ENCODE measurements around the gene ERBB2. TPM values are rescaled to one million over a fixed set of nuclear protein-coding genes. Genes with fewer than 3 reads are reported as not detected.

The ERBB2 gene
- total and polyA plus RNA-seq, 9 donors, result 80.4 to 171 (median 123) TPM

DNA sequence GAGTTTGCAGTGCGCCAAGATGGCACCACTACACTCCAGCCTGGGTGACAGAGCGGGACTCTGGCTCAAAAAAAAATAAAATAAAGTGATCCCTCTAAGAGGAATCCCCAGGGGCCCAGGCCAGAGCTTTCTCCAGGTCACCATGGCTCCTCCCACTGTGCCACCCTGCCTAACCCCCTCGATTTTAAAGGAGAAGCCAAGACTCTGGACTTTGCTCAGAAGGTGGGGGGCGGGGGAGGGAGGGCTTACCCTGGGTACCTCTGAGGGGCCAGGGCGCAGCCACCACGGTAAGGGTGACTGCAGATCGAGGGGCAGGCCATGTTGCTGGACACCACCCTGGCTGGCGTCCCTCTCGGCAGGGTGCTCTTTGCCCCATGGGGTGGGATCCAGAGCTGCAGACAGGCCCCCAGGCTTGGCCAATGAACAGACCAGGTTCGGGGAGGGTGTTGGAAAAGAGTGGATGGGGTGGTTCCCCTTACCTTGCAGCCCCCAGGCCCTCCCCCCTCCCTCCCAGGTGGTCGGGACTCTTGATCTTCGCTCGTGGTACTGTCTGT, 37.4 kb downstream of the ERBB2 start:
- WGBS (ENCODE audit: insufficient coverage), result 33% methylated on average over 10 of the region's 13 CpGs
- Histone ChIP-seq H3K4me1 (ENCODE audit: control insufficient read depth, insufficient read depth, low read length) (peaks cover 30% of the 10 kb centered on the region), H3K27ac (ENCODE audit: low read length) (no peak overlapping the region), H3K27me3 (ENCODE audit: control insufficient read depth, insufficient read depth, low read length) (peaks cover 72% of the 10 kb centered on the region), H3K4me3 (ENCODE audit: low read length) (no peak overlapping the region), H3K9me3 (replicated peaks; ENCODE audit: control insufficient read depth, low read depth, low read length) (no peaks in the 10 kb centered on the region), H3K36me3 (ENCODE audit: control insufficient read depth, insufficient read depth, low read length) (no peaks in the 10 kb centered on the region)
- DNase-seq, result no peak

DNA sequence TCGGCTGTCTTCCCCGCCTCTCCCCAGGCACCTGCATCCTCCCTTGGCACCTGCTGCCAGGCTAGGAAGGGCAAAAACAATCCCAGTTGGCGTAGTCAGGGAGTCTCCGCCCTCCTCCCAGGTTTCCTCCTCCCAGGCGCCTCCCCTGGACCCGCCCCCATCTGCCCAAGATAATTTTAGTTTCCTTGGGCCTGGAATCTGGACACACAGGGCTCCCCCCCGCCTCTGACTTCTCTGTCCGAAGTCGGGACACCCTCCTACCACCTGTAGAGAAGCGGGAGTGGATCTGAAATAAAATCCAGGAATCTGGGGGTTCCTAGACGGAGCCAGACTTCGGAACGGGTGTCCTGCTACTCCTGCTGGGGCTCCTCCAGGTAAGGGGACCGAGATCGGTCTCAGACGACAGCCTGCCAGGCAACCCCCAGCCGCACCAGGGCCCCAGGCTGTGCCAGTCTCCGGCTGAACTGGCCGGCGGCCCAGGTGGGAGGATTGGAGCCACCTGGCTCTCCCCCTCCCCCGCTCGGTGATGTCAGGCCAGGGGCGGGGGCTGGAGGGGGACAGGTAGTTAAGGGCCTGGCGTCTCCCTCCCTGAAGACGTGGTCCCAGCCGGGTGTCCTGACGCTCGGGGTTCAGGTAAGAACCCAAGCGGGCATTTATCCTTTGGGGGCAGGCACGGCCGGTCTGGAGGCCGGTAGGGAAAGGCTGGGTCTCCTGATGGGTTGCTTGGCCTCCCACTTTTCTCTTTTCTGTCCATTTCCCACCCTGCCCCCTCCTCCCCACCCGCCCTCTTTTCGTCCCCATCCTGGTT, 38.1 kb downstream of the ERBB2 start, which contains the start of gene GRB7:
Gene GRB7 (plus strand): TSS at position 179 of the 808 bp plus-strand sequence. CDS start 4,364 bp downstream, outside the sequence.
- H3K36me3 ChIP-seq (ENCODE audit: control insufficient read depth, insufficient read depth, low read length), result no peaks in the 10 kb centered on the region
- H3K4me1 ChIP-seq (ENCODE audit: control insufficient read depth, insufficient read depth, low read length), result peaks cover 30% of the 10 kb centered on the region
- no peak within 1 kb of the TSS for H3K27ac ChIP-seq (ENCODE audit: low read length)
- H3K27me3 ChIP-seq (ENCODE audit: control insufficient read depth, insufficient read depth, low read length), result peaks cover 79% of the 10 kb centered on the region
- 4% methylated on average over 18 of the region's 34 CpGs for WGBS (ENCODE audit: insufficient coverage)
- H3K4me3 ChIP-seq (ENCODE audit: low read length), result no peak within 1 kb of the TSS
- no peaks in the 10 kb centered on the region for H3K9me3 ChIP-seq (replicated peaks; ENCODE audit: control insufficient read depth, low read depth, low read length)
- no peak for DNase-seq

DNA sequence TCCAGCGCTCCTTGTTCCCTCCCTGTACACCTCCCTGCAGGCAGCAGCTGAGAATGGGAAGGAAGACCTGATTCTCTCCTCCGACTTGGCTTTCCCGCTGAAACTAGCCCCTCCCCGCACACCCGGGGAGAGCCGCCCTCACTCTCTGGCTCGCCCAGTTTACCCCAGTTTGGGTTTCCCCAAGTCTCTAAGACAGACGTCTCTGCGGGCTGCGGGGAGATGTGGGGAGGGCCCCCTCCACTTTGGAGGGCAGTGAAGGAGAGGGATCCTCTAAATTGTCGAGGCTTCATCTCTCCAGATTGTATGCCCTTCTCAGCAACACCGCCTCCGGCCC, 38.7 kb downstream of the ERBB2 start:
- no peaks in the 10 kb centered on the region for H3K9me3 ChIP-seq (replicated peaks; ENCODE audit: control insufficient read depth, low read depth, low read length)
- H3K36me3 ChIP-seq (ENCODE audit: control insufficient read depth, insufficient read depth, low read length), result no peaks in the 10 kb centered on the region
- no peak overlapping the region for H3K4me3 ChIP-seq (ENCODE audit: low read length)
- 2% methylated on average over 6 of the region's 13 CpGs for WGBS (ENCODE audit: insufficient coverage)
- no peak overlapping the region for H3K27ac ChIP-seq (ENCODE audit: low read length)
- peaks cover 30% of the 10 kb centered on the region for H3K4me1 ChIP-seq (ENCODE audit: control insufficient read depth, insufficient read depth, low read length)
- peaks cover 85% of the 10 kb centered on the region for H3K27me3 ChIP-seq (ENCODE audit: control insufficient read depth, insufficient read depth, low read length)
- DNase-seq, result no peak

DNA sequence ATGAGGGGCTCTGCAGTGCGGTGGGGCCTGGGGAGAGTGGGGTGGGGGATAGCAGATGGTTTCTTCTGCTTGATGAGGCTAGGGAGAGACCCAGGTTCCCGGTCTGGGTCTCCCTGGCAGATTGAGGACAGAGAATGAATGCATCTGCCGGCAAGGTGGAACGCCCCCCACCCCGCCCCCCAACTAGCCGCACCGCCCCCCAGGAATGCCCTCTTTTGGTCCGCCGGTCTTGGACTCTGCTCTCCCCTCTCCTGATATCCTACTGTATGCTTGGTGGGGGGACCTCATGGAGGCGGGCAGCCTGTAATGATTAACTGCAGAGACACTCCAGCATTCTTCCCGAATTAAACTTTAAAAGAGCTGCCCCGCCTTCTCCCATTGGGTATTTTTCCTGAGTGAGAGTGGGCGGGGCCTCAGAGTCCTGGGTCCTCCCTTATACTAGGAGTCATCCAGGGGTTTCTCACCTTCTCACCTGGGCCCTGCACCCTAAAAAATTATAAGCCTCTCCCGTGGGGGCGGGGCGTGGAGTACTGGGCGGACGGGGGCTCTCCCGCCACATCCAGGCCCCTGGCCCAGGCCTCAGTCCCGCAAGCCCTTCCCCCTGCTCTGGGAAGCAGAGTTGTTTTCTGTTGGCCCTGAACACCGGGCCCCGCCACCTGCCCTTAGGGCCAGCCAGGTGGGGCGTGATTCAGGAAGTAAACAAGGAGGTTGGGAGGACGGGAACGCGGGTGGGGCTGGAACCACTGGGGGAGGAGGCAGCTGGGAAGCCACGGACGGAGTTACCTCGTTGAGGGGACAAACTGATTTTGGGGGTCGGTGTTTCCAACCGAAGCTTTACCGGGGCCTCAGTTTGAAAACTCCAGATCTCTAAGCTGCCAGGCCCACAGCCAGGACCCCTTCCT, 39.4 kb downstream of the ERBB2 start:
- peak overlapping the region; percentile 8 for H3K4me3 ChIP-seq (ENCODE audit: low read length)
- peak; percentile 53 for DNase-seq
- peaks cover 30% of the 10 kb centered on the region for H3K4me1 ChIP-seq (ENCODE audit: control insufficient read depth, insufficient read depth, low read length)
- H3K27me3 ChIP-seq (ENCODE audit: control insufficient read depth, insufficient read depth, low read length), result peaks cover 89% of the 10 kb centered on the region
- H3K27ac ChIP-seq (ENCODE audit: low read length), result no peak overlapping the region
- no peaks in the 10 kb centered on the region for H3K9me3 ChIP-seq (replicated peaks; ENCODE audit: control insufficient read depth, low read depth, low read length)
- H3K36me3 ChIP-seq (ENCODE audit: control insufficient read depth, insufficient read depth, low read length), result no peaks in the 10 kb centered on the region
- 4% methylated on average over 11 of the region's 32 CpGs for WGBS (ENCODE audit: insufficient coverage)

DNA sequence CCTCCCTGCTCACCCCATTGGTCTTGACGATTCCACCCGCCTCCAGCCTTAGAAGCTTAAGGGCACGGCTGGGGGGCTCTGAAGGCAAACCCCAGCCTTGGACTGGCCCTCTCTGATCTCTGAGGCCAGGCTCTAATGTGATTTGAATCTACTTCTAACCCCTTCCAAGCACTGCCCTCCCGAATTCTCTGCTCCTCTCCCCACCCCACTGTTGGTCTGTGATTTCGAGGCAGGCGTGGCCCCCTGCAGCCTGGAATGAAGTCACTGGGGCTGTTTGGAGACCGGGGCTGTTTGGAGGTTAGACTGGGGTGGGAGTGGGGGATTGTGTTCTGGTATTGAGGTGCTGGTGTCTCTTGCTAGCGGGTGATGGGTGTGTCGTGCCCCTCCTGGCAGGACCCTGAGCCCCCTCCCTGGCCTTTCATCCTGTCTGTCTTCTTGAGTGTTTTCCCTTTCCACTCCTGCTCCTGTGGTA, 40.1 kb downstream of the ERBB2 start:
- no peaks in the 10 kb centered on the region for H3K36me3 ChIP-seq (ENCODE audit: control insufficient read depth, insufficient read depth, low read length)
- H3K9me3 ChIP-seq (replicated peaks; ENCODE audit: control insufficient read depth, low read depth, low read length), result no peaks in the 10 kb centered on the region
- DNase-seq, result no peak
- WGBS (ENCODE audit: insufficient coverage), result 20% methylated on average over 5 of the region's 9 CpGs
- no peak overlapping the region for H3K4me3 ChIP-seq (ENCODE audit: low read length)
- H3K4me1 ChIP-seq (ENCODE audit: control insufficient read depth, insufficient read depth, low read length), result peaks cover 30% of the 10 kb centered on the region
- H3K27ac ChIP-seq (ENCODE audit: low read length), result no peak overlapping the region
- peaks cover 91% of the 10 kb centered on the region for H3K27me3 ChIP-seq (ENCODE audit: control insufficient read depth, insufficient read depth, low read length)

DNA sequence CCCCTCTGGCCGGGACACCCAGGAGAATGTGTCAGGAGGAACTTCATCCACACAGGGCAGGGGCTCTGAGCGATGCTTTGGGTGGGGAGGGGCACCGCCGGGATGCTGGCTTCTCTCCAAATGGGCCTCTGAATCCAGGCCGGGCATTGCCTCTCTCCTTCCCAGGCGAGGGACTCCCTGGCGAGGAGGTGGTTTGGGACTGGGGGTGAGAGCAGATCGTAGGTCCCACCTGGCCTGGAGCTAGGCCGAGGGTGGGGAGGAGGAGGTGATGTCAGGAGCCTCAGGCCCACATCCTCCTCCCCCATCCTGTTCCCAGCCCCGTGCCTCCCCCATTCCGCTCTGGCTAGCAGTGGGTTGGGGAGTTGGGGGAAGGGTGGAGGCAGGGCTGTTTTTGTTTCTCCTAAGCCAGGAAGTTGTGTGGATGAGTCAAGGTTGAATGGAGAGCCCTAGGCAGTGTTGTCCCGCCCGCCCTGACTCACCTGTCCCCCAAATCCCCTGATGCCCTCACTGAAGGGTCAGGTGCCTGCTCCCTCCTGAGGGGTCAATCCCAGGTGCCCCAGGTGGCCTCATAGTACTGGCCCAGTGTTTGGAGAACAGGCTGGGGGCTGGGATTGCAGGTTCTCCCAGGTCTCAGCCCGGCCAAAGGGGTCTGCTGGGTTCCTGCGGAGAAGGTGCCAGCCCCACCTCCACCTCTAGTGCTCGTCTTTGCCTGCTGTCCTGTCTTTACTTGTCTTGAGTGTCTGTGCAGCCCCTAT, 40.7 kb downstream of the ERBB2 start:
- no peaks in the 10 kb centered on the region for H3K9me3 ChIP-seq (replicated peaks; ENCODE audit: control insufficient read depth, low read depth, low read length)
- WGBS (ENCODE audit: insufficient coverage), result no CpG with 5 or more reads among the region's 16 CpGs
- H3K4me3 ChIP-seq (ENCODE audit: low read length), result no peak overlapping the region
- no peaks in the 10 kb centered on the region for H3K36me3 ChIP-seq (ENCODE audit: control insufficient read depth, insufficient read depth, low read length)
- H3K27ac ChIP-seq (ENCODE audit: low read length), result no peak overlapping the region
- DNase-seq, result no peak
- peaks cover 85% of the 10 kb centered on the region for H3K27me3 ChIP-seq (ENCODE audit: control insufficient read depth, insufficient read depth, low read length)
- peaks cover 30% of the 10 kb centered on the region for H3K4me1 ChIP-seq (ENCODE audit: control insufficient read depth, insufficient read depth, low read length)

DNA sequence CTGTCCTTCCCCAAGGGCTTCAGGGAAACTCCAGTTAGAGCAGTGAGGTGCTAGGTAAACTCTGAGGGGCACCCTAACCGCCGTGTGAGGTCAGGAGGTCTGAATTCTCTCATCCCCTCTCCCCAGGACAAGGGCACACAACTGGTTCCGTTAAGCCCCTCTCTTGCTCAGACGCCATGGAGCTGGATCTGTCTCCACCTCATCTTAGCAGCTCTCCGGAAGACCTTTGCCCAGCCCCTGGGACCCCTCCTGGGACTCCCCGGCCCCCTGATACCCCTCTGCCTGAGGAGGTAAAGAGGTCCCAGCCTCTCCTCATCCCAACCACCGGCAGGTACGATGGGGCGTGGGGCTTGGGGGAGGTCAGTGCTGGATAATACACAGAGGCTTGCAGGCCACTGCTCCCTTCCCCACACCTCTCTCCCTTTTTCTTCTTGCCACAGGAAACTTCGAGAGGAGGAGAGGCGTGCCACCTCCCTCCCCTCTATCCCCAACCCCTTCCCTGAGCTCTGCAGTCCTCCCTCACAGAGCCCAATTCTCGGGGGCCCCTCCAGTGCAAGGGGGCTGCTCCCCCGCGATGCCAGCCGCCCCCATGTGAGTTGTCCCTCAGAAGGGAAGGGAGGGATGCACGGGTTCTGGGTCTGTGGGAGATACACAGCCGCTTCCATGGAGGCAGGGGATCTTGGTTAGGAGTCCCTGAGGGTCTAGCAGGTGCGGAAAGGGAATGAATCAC, 42.4 kb downstream of the ERBB2 start:
- no peak for DNase-seq
- Histone ChIP-seq H3K27me3 (ENCODE audit: control insufficient read depth, insufficient read depth, low read length) (peaks cover 69% of the 10 kb centered on the region), H3K4me1 (ENCODE audit: control insufficient read depth, insufficient read depth, low read length) (peaks cover 30% of the 10 kb centered on the region), H3K36me3 (ENCODE audit: control insufficient read depth, insufficient read depth, low read length) (no peaks in the 10 kb centered on the region), H3K9me3 (replicated peaks; ENCODE audit: control insufficient read depth, low read depth, low read length) (no peaks in the 10 kb centered on the region), H3K27ac (ENCODE audit: low read length) (no peak overlapping the region), H3K4me3 (ENCODE audit: low read length) (no peak overlapping the region)
- 70% methylated on average over 8 of the region's 18 CpGs for WGBS (ENCODE audit: insufficient coverage)

DNA sequence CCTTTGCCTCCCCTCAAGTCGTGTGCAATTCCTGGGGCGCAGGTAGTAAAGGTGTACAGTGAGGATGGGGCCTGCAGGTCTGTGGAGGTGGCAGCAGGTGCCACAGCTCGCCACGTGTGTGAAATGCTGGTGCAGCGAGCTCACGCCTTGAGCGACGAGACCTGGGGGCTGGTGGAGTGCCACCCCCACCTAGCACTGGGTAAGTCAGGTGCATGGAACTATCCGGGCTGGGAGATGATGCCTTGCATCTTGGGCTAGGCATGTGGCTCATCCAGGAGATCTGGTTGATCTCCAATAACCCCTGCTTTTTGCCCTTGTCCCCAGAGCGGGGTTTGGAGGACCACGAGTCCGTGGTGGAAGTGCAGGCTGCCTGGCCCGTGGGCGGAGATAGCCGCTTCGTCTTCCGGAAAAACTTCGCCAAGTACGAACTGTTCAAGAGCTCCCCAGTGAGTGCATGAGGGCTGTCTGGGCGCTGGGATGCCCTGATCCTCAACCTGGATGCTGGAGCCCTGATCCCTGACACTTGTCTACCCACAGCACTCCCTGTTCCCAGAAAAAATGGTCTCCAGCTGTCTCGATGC, 43.1 kb downstream of the ERBB2 start:
- no peak for DNase-seq
- Histone ChIP-seq H3K9me3 (replicated peaks; ENCODE audit: control insufficient read depth, low read depth, low read length) (no peaks in the 10 kb centered on the region), H3K27ac (ENCODE audit: low read length) (no peak overlapping the region), H3K27me3 (ENCODE audit: control insufficient read depth, insufficient read depth, low read length) (peaks cover 65% of the 10 kb centered on the region), H3K4me1 (ENCODE audit: control insufficient read depth, insufficient read depth, low read length) (peaks cover 24% of the 10 kb centered on the region), H3K4me3 (ENCODE audit: low read length) (no peak overlapping the region), H3K36me3 (ENCODE audit: control insufficient read depth, insufficient read depth, low read length) (no peaks in the 10 kb centered on the region)
- WGBS (ENCODE audit: insufficient coverage), result 78% methylated on average over 19 of the region's 21 CpGs
